CD4-positive, alpha-beta T cell (primary cell): ENCODE results near the gene ANXA10. TPM values are rescaled to one million over a fixed set of nuclear protein-coding genes. Genes with fewer than 3 reads are reported as not detected.

Experiments used
- ATAC-seq: fragments of 200-7000 bp; cut with Tn5 transposase; one replicate; pipeline ENCODE4 v1.10.0; 2022; ENCODE audit warnings: mild to moderate bottlenecking; ENCODE audit not compliant: poor library complexity
- CTCF ChIA-PET: fragments of 350-600 bp; sonication (Branson Sonifier 250); formaldehyde crosslinking; loops from one replicate; lab custom pipeline; 2021; ENCODE audit warnings: antibody characterized with exemption, inconsistent platforms; lab: Charles Lee
- POLR2A ChIA-PET: fragments of 350-600 bp; sonication (Branson Sonifier 250); formaldehyde crosslinking; loops from one replicate; lab custom pipeline; 2021; ENCODE audit warnings: antibody characterized with exemption, inconsistent platforms; lab: Charles Lee
- DNase-seq, 14 experiments: peaks; one replicate each; pipeline ENCODE4 v3.0.0-alpha.2; 2013 to 2020; ENCODE audit warnings: mixed read lengths in 2 of 14
- H3K27ac ChIP-seq, 2 donors: one replicate each; pipeline versions ENCODE4 v1.5.1 to v1.7.0; 2013; ENCODE audit warnings: low read length in 2 of 2, low read depth in 1 of 2, mild to moderate bottlenecking in 1 of 2
- H3K27me3 ChIP-seq, 2 experiments: 1 replicate in 1 of 2; 2 replicates in 1 of 2; pipeline versions ENCODE4 v1.6.1 to v1.7.0; 2013; ENCODE audit warnings: low read length in 2 of 2, control low read depth in 1 of 2, mild to moderate bottlenecking in 1 of 2, moderate library complexity in 1 of 2; ENCODE audit not compliant: insufficient read depth in 2 of 2, control insufficient read depth in 1 of 2
- H3K36me3 ChIP-seq: one replicate; pipeline ENCODE4 v1.6.1; 2013; ENCODE audit warnings: low read length, control low read depth; ENCODE audit not compliant: insufficient read depth
- H3K4me1 ChIP-seq: one replicate; pipeline ENCODE4 v1.6.1; 2013; ENCODE audit warnings: low read length, control low read depth; ENCODE audit not compliant: insufficient read depth
- H3K4me3 ChIP-seq: one replicate; pipeline ENCODE4 v1.5.1; 2013; ENCODE audit warnings: mild to moderate bottlenecking, low read length, moderate library complexity
- H3K9me3 ChIP-seq, 2 experiments: 1 replicate in 1 of 2; 2 replicates in 1 of 2; pipeline versions ENCODE4 v1.6.1 to v1.7.0; 2013; ENCODE audit warnings: low read length in 2 of 2, mild to moderate bottlenecking in 2 of 2, control low read depth in 1 of 2, moderate library complexity in 1 of 2; ENCODE audit not compliant: control insufficient read depth in 1 of 2, insufficient read depth in 1 of 2
- H3K27ac Mint-ChIP-seq: one replicate; pipeline ENCODE4 v1.8.0; 2020; ENCODE audit warnings: mixed read lengths
- H3K27me3 Mint-ChIP-seq: one replicate; pipeline ENCODE4 v1.8.0; 2021; ENCODE audit warnings: mixed read lengths
- H3K36me3 Mint-ChIP-seq: one replicate; pipeline ENCODE4 v1.8.0; 2021; ENCODE audit warnings: low read depth, mixed read lengths
- H3K4me1 Mint-ChIP-seq: one replicate; pipeline ENCODE4 v1.8.0; 2021; ENCODE audit warnings: low read depth, mixed read lengths
- H3K4me3 Mint-ChIP-seq: one replicate; pipeline ENCODE4 v1.8.0; 2020; ENCODE audit warnings: mild to moderate bottlenecking, mixed read lengths
- H3K9me3 Mint-ChIP-seq: one replicate; pipeline ENCODE4 v1.8.0; 2020; ENCODE audit warnings: mixed read lengths
- CTCF ChIP-seq: fragments of 200-600 bp; IDR thresholded peaks from one replicate; pipeline ENCODE4 v1.8.0; 2022; ENCODE audit warnings: antibody characterized with exemption, mild to moderate bottlenecking
- intact Hi-C, 2 experiments: fragments of 100-400 bp; cut with DNase I in 1 of 2; cut with micrococcal nuclease in 1 of 2; formaldehyde crosslinking; loops; one replicate each; pipeline versions ENCODE4 v1.15.1 to v1.9.0; 2023 to 2025; cut with DNase I, micrococcal nuclease
- total RNA-seq, 174 experiments: library from RNA in 2 of 174; stranded (reverse) in 2 of 174; gene quantifications; one replicate each; pipeline ENCODE4 v1.2.3 and lab custom pipeline; 2021 to 2026

The ANXA10 gene
- total RNA-seq, 2 experiments from 2014 or later = not detected

GRCh38 chr4:168138143-168138542 lies 45.8 kb downstream of the ANXA10 start:
- ChIA-PET CTCF (interaction anchor here (1.0 kb wide), 1 partner anchor 13 kb away, joined by 4 read pairs; no protein-coding TSS in a partner anchor), POLR2A (no interaction called here)
- intact Hi-C loops = no loop called here
- TF ChIP-seq CTCF = no peak
- Mint-ChIP-seq H3K36me3 (no peaks in the 10 kb centered on the region), H3K27me3 (peaks cover 5% of the 10 kb centered on the region), H3K4me1 (no peaks in the 10 kb centered on the region), H3K9me3 (no peaks in the 10 kb centered on the region), H3K4me3 (no peak overlapping the region), H3K27ac (no peak overlapping the region)
- Histone ChIP-seq H3K9me3 (peaks cover 0 to 3% of the 10 kb centered on the region in 2 experiments), H3K4me1 (no peaks in the 10 kb centered on the region), H3K27ac (no peak overlapping the region), H3K27me3 (no peaks in the 10 kb centered on the region), H3K36me3 (no peaks in the 10 kb centered on the region), H3K4me3 (no peak overlapping the region)
- DNase-seq (no peak), ATAC-seq (no peak)

GRCh38 chr4:168139336-168139735 lies 47.0 kb downstream of the ANXA10 start:
- Mint-ChIP-seq H3K27me3 (peaks cover 5% of the 10 kb centered on the region), H3K36me3 (no peaks in the 10 kb centered on the region), H3K27ac (no peak overlapping the region), H3K4me1 (no peaks in the 10 kb centered on the region), H3K9me3 (no peaks in the 10 kb centered on the region), H3K4me3 (no peak overlapping the region)
- DNase-seq = no peak
- no peak for ATAC-seq
- no peak for TF ChIP-seq CTCF
- intact Hi-C loops = no loop called here
- Histone ChIP-seq H3K4me1 (no peaks in the 10 kb centered on the region), H3K9me3 (peaks cover 0 to 3% of the 10 kb centered on the region in 2 experiments), H3K27ac (no peak overlapping the region), H3K36me3 (no peaks in the 10 kb centered on the region), H3K4me3 (no peak overlapping the region), H3K27me3 (no peaks in the 10 kb centered on the region)
- ChIA-PET POLR2A (no interaction called here), CTCF (no interaction called here)

GRCh38 chr4:168141733-168142132 lies 49.4 kb downstream of the ANXA10 start:
- ATAC-seq (no peak), DNase-seq (no peak)
- no peaks in the 10 kb centered on the region for H3K36me3 ChIP-seq
- intact Hi-C loops = no loop called here
- no peak overlapping the region for H3K4me3 Mint-ChIP-seq
- H3K27me3 ChIP-seq = no peaks in the 10 kb centered on the region
- H3K27me3 Mint-ChIP-seq = peaks cover 5% of the 10 kb centered on the region
- no peak overlapping the region for H3K4me3 ChIP-seq
- ChIA-PET POLR2A (no interaction called here), CTCF (no interaction called here)
- no peak overlapping the region for H3K27ac Mint-ChIP-seq
- H3K9me3 Mint-ChIP-seq = no peaks in the 10 kb centered on the region
- no peaks in the 10 kb centered on the region for H3K36me3 Mint-ChIP-seq
- no peaks in the 10 kb centered on the region for H3K9me3 ChIP-seq
- no peaks in the 10 kb centered on the region for H3K4me1 Mint-ChIP-seq
- no peak overlapping the region for H3K27ac ChIP-seq
- no peak for TF ChIP-seq CTCF
- H3K4me1 ChIP-seq = no peaks in the 10 kb centered on the region
